PC-3 (cell line): ENCODE measurements around the gene CFAP91.

ENCODE experiments used
- EZH2 ChIP-seq: fragments of 300-600 bp; sonication (generic); IDR thresholded peaks from one replicate; pipeline ENCODE4 v1.6.1; 2017; ENCODE audit warnings: antibody characterized with exemption, mild to moderate bottlenecking, low read length; ENCODE audit not compliant: unreplicated experiment
- TF ChIP-seq, protein P1 (sequence below): fragments of 300-600 bp; sonication (generic); conservative IDR thresholded peaks from 2 replicates; pipeline ENCODE4 v1.5.1; 2017; ENCODE audit warnings: antibody characterized with exemption, low read depth, mild to moderate bottlenecking, low read length

DNA sequence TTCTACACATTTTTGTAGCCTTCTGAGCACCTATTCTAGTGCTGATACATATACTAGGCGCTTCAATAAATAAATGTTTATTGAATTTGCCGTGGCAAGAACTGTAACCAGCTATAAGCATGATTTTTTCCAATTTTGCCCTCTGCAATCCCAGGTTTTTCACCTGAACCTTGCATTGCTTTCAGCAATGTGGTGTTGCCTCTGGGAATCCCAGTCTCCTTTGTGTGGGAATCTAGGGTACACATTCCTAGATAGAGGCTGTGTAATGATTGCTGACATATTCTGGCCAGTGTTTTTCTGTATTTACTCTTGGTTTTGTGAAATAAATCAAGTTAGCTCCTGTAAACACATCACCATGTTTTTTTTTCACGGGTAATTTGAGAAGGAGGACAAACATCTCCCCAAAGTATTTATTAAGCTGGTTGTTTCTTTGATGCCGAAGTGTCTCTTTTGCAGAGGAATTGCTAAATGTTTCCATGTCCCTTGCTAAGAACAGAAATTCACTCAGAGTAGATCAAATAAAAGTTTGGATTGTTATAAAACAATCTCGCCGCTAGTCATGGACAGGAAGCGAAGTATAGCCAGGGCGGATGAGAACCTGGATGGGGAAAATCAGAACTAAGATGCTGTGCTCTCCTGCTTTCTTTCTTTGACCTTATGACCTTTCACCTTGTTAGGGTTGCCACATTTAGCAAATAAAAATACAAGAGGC is 1.2 kb downstream of the CFAP91 start:
- TF ChIP-seq, protein P1, sequence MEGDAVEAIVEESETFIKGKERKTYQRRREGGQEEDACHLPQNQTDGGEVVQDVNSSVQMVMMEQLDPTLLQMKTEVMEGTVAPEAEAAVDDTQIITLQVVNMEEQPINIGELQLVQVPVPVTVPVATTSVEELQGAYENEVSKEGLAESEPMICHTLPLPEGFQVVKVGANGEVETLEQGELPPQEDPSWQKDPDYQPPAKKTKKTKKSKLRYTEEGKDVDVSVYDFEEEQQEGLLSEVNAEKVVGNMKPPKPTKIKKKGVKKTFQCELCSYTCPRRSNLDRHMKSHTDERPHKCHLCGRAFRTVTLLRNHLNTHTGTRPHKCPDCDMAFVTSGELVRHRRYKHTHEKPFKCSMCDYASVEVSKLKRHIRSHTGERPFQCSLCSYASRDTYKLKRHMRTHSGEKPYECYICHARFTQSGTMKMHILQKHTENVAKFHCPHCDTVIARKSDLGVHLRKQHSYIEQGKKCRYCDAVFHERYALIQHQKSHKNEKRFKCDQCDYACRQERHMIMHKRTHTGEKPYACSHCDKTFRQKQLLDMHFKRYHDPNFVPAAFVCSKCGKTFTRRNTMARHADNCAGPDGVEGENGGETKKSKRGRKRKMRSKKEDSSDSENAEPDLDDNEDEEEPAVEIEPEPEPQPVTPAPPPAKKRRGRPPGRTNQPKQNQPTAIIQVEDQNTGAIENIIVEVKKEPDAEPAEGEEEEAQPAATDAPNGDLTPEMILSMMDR = no peak
- no peak for TF ChIP-seq EZH2
